K562 (cell line): ENCODE measurements around the gene LOXL3.

Experiments
- EGR1 ChIP-seq: fragments of 450-650 bp; conservative IDR thresholded peaks from 2 replicates; pipeline ENCODE4 v1.6.1; 2017; ENCODE audit warnings: mild to moderate bottlenecking
- KAT2B ChIP-seq: IDR thresholded peaks from one replicate; pipeline ENCODE4 v1.6.1; 2012; ENCODE audit warnings: low read depth, mild to moderate bottlenecking, control low read depth, inconsistent platforms, low read length, moderate library complexity
- POLR2AphosphoS5 ChIP-seq: IDR thresholded peaks from 2 replicates; pipeline ENCODE4 v1.6.1; 2011; ENCODE audit warnings: mild to moderate bottlenecking, low read depth, low read length, moderate library complexity; ENCODE audit not compliant: control insufficient read depth, insufficient read depth
- RBBP5 ChIP-seq: fragments of 200-600 bp; sonication (generic); IDR thresholded peaks from 2 replicates; pipeline ENCODE4 v1.6.1; 2012; ENCODE audit warnings: borderline replicate concordance, mild to moderate bottlenecking, low read length, control low read depth, inconsistent platforms; ENCODE audit not compliant: insufficient read depth, poor library complexity, severe bottlenecking
- SMAD4 ChIP-seq: fragments of 250-450 bp; sonication (Bioruptor Pico); conservative IDR thresholded peaks from 2 replicates; pipeline ENCODE4 v1.8.0; 2021; ENCODE audit warnings: inconsistent platforms, mild to moderate bottlenecking, moderate library complexity
- YY1 ChIP-seq, 3 experiments: IDR thresholded peaks; 2 replicates each; pipeline ENCODE4 v1.6.1; 2011; ENCODE audit warnings: low read length in 2 of 3, mild to moderate bottlenecking in 2 of 3, moderate library complexity in 2 of 3, borderline replicate concordance in 1 of 3, control low read depth in 1 of 3, low read depth in 1 of 3; ENCODE audit not compliant: insufficient read depth in 3 of 3, insufficient replicate concordance in 2 of 3, control insufficient read depth in 1 of 3, insufficient read length in 1 of 3; ENCODE audit errors: extremely low read depth in 1 of 3
- ZNF347 ChIP-seq: fragments of 450-650 bp; formaldehyde crosslinking; IDR thresholded peaks from 2 replicates; pipeline ENCODE4 v1.4.0; 2020; ENCODE audit warnings: low read depth, mild to moderate bottlenecking, moderate library complexity

- TF ChIP-seq ZNF347 (CRISPR knock-in tag) (no peak), EGR1 (peak; percentile 94), SMAD4 (no peak), KAT2B (no peak), POLR2AphosphoS5 (peak; percentile 24; the same call in 1 of the 2 replicates), YY1 (IDR thresholded peaks at IDR 0.05; ENCODE audit: borderline replicate concordance in 1 of 3, control insufficient read depth in 1 of 3, extremely low read depth in 1 of 3, insufficient read depth in 3 of 3, insufficient read length in 1 of 3, insufficient replicate concordance in 2 of 3, low read depth in 1 of 3, low read length in 2 of 3) (no peak), RBBP5 (peak; percentile 32)
Measured at GRCh38 chr2:74502147-74502719, 51.5 kb downstream of the LOXL3 start.
